ENCODE data around the gene GPR153. TPM values are rescaled to one million over a fixed set of nuclear protein-coding genes. Genes with fewer than 3 reads are reported as not detected.

GPR153 gene
- total RNA-seq, 1 donor from 2014 or later = 1.6 TPM

GRCh38 chr1:6298530-6298929 is 37.6 kb upstream of the GPR153 start:
- Mint-ChIP-seq H3K27me3 (ENCODE audit: insufficient read depth) (no peaks in the 10 kb centered on the region), H3K9me3 (no peaks in the 10 kb centered on the region), H3K4me1 (ENCODE audit: low read depth) (no peaks in the 10 kb centered on the region), H3K4me3 (no peak overlapping the region), H3K27ac (no peak overlapping the region), H3K36me3 (ENCODE audit: low read depth) (peaks cover 7% of the 10 kb centered on the region)
- no peak for DNase-seq (ENCODE audit: low spot score)
- intact Hi-C loops (cut with micrococcal nuclease) = no loop called here

- Mint-ChIP-seq H3K36me3 (ENCODE audit: low read depth) (peaks cover 7% of the 10 kb centered on the region), H3K27me3 (ENCODE audit: insufficient read depth) (no peaks in the 10 kb centered on the region), H3K9me3 (no peaks in the 10 kb centered on the region), H3K27ac (no peak overlapping the region), H3K4me3 (no peak overlapping the region), H3K4me1 (ENCODE audit: low read depth) (no peaks in the 10 kb centered on the region)
- no peak for DNase-seq (ENCODE audit: low spot score)
- intact Hi-C loops (cut with micrococcal nuclease) = no loop called here
Observed at GRCh38 chr1:6295910-6296309, 35.0 kb upstream of the GPR153 start.

GRCh38 chr1:6294890-6295556 is 34.1 kb upstream of the GPR153 start:
- intact Hi-C loops (cut with micrococcal nuclease) = no loop called here
- DNase-seq (ENCODE audit: low spot score) = no peak
- no peak overlapping the region for H3K27ac Mint-ChIP-seq
- no peak overlapping the region for H3K4me3 Mint-ChIP-seq
- H3K9me3 Mint-ChIP-seq = no peaks in the 10 kb centered on the region
- no peaks in the 10 kb centered on the region for H3K27me3 Mint-ChIP-seq (ENCODE audit: insufficient read depth)
- peaks cover 7% of the 10 kb centered on the region for H3K36me3 Mint-ChIP-seq (ENCODE audit: low read depth)
- no peaks in the 10 kb centered on the region for H3K4me1 Mint-ChIP-seq (ENCODE audit: low read depth)

GRCh38 chr1:6294080-6294889 is 33.4 kb upstream of the GPR153 start:
- H3K4me1 Mint-ChIP-seq (ENCODE audit: low read depth) = no peaks in the 10 kb centered on the region
- no peak for DNase-seq (ENCODE audit: low spot score)
- no peak overlapping the region for H3K27ac Mint-ChIP-seq

GRCh38 chr1:6292102-6292501 is 31.2 kb upstream of the GPR153 start:
- no peak overlapping the region for H3K4me3 Mint-ChIP-seq
- no peaks in the 10 kb centered on the region for H3K4me1 Mint-ChIP-seq (ENCODE audit: low read depth)
- intact Hi-C loops (cut with micrococcal nuclease) = no loop called here
- no peaks in the 10 kb centered on the region for H3K27me3 Mint-ChIP-seq (ENCODE audit: insufficient read depth)
- no peaks in the 10 kb centered on the region for H3K9me3 Mint-ChIP-seq
- no peak overlapping the region for H3K27ac Mint-ChIP-seq
- no peak for DNase-seq (ENCODE audit: low spot score)
- H3K36me3 Mint-ChIP-seq (ENCODE audit: low read depth) = peaks cover 4% of the 10 kb centered on the region

More at GRCh38 chr1:6294080-6294889, 33.4 kb upstream of the GPR153 start:
- H3K9me3 Mint-ChIP-seq = no peaks in the 10 kb centered on the region
- H3K4me3 Mint-ChIP-seq = no peak overlapping the region
- H3K27me3 Mint-ChIP-seq (ENCODE audit: insufficient read depth) = no peaks in the 10 kb centered on the region
- intact Hi-C loops (cut with micrococcal nuclease) = no loop called here
- peaks cover 5% of the 10 kb centered on the region for H3K36me3 Mint-ChIP-seq (ENCODE audit: low read depth)

GRCh38 chr1:6288665-6289064 is 27.8 kb upstream of the GPR153 start:
- intact Hi-C loops (cut with micrococcal nuclease) = no loop called here
- Mint-ChIP-seq H3K4me3 (no peak overlapping the region), H3K36me3 (ENCODE audit: low read depth) (no peaks in the 10 kb centered on the region), H3K27me3 (ENCODE audit: insufficient read depth) (no peaks in the 10 kb centered on the region), H3K4me1 (ENCODE audit: low read depth) (no peaks in the 10 kb centered on the region), H3K9me3 (no peaks in the 10 kb centered on the region), H3K27ac (no peak overlapping the region)
- DNase-seq (ENCODE audit: low spot score) = no peak

GRCh38 chr1:6288026-6288425 is 27.1 kb upstream of the GPR153 start:
- no peak overlapping the region for H3K4me3 Mint-ChIP-seq
- no peaks in the 10 kb centered on the region for H3K4me1 Mint-ChIP-seq (ENCODE audit: low read depth)
- no peaks in the 10 kb centered on the region for H3K27me3 Mint-ChIP-seq (ENCODE audit: insufficient read depth)
- no peaks in the 10 kb centered on the region for H3K36me3 Mint-ChIP-seq (ENCODE audit: low read depth)
- H3K27ac Mint-ChIP-seq = no peak overlapping the region
- no peaks in the 10 kb centered on the region for H3K9me3 Mint-ChIP-seq
- DNase-seq (ENCODE audit: low spot score) = no peak
- intact Hi-C loops (cut with micrococcal nuclease) = no loop called here

GRCh38 chr1:6287431-6287886 is 26.6 kb upstream of the GPR153 start:
- H3K4me1 Mint-ChIP-seq (ENCODE audit: low read depth) = no peaks in the 10 kb centered on the region
- intact Hi-C loops (cut with micrococcal nuclease) = no loop called here
- H3K36me3 Mint-ChIP-seq (ENCODE audit: low read depth) = no peaks in the 10 kb centered on the region
- no peak overlapping the region for H3K27ac Mint-ChIP-seq
- H3K9me3 Mint-ChIP-seq = no peaks in the 10 kb centered on the region
- DNase-seq (ENCODE audit: low spot score) = no peak
- H3K4me3 Mint-ChIP-seq = no peak overlapping the region
- H3K27me3 Mint-ChIP-seq (ENCODE audit: insufficient read depth) = no peaks in the 10 kb centered on the region

- intact Hi-C loops (cut with micrococcal nuclease) = no loop called here
- H3K27me3 Mint-ChIP-seq (ENCODE audit: insufficient read depth) = no peaks in the 10 kb centered on the region
- no peak overlapping the region for H3K27ac Mint-ChIP-seq
- H3K4me3 Mint-ChIP-seq = no peak overlapping the region
- H3K36me3 Mint-ChIP-seq (ENCODE audit: low read depth) = no peaks in the 10 kb centered on the region
- H3K9me3 Mint-ChIP-seq = no peaks in the 10 kb centered on the region
- no peaks in the 10 kb centered on the region for H3K4me1 Mint-ChIP-seq (ENCODE audit: low read depth)
- no peak for DNase-seq (ENCODE audit: low spot score)
Observed at GRCh38 chr1:6287029-6287428, 26.1 kb upstream of the GPR153 start.

- Mint-ChIP-seq H3K4me1 (ENCODE audit: low read depth) (no peaks in the 10 kb centered on the region), H3K4me3 (no peak overlapping the region), H3K27ac (no peak overlapping the region), H3K27me3 (ENCODE audit: insufficient read depth) (no peaks in the 10 kb centered on the region), H3K36me3 (ENCODE audit: low read depth) (no peaks in the 10 kb centered on the region), H3K9me3 (no peaks in the 10 kb centered on the region)
- intact Hi-C loops (cut with micrococcal nuclease) = no loop called here
- DNase-seq (ENCODE audit: low spot score) = no peak
Observed at GRCh38 chr1:6286266-6286665, 25.4 kb upstream of the GPR153 start.

- H3K27ac Mint-ChIP-seq = no peak overlapping the region
- intact Hi-C loops (cut with micrococcal nuclease) = no loop called here
- no peak for DNase-seq (ENCODE audit: low spot score)
- no peaks in the 10 kb centered on the region for H3K9me3 Mint-ChIP-seq
- H3K4me1 Mint-ChIP-seq (ENCODE audit: low read depth) = no peaks in the 10 kb centered on the region
- no peaks in the 10 kb centered on the region for H3K36me3 Mint-ChIP-seq (ENCODE audit: low read depth)
- H3K27me3 Mint-ChIP-seq (ENCODE audit: insufficient read depth) = no peaks in the 10 kb centered on the region
- no peak overlapping the region for H3K4me3 Mint-ChIP-seq
Observed at GRCh38 chr1:6285336-6285735, 24.4 kb upstream of the GPR153 start.

GRCh38 chr1:6282577-6283270 is 21.8 kb upstream of the GPR153 start:
- Mint-ChIP-seq H3K27ac (no peak overlapping the region), H3K9me3 (no peaks in the 10 kb centered on the region), H3K4me1 (ENCODE audit: low read depth) (no peaks in the 10 kb centered on the region), H3K4me3 (no peak overlapping the region), H3K36me3 (ENCODE audit: low read depth) (no peaks in the 10 kb centered on the region), H3K27me3 (ENCODE audit: insufficient read depth) (no peaks in the 10 kb centered on the region)
- intact Hi-C loops (cut with micrococcal nuclease) = no loop called here
- no peak for DNase-seq (ENCODE audit: low spot score)
